Measurements from ENCODE around the gene ROR2.

DNA sequence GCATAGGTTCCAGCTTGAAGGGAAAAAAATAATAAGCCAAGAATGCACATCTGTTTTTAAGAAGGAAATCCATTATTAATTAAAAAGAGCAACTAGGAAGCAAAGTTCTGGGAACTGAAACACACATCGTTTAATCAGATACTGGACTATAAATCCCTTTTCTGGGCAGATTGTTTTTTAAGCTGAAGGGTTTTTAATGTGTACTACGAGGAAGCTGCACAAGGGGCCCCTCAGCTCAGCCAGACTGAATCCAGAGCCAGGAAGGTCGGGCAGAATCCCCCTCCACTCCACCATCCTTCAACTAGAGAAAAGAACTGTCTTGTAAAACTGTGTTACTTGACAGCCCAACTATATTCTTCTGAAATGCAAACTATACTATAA, 49.2 kb downstream of the ROR2 start:
- no peak for TF ChIP-seq POLR2A (IDR thresholded peaks at IDR 0.05; ENCODE audit: low read depth, low read length)
- no peak for TF ChIP-seq JUN (IDR thresholded peaks at IDR 0.05; ENCODE audit: borderline replicate concordance, insufficient read depth, insufficient read length, low read depth)

All from endothelial cell of umbilical vein (primary cell).